ENCODE measurements around the gene PRELP. TPM values are rescaled to one million over a fixed set of nuclear protein-coding genes. Genes with fewer than 3 reads are reported as not detected.

The PRELP gene
- total and polyA plus RNA-seq, 11 donors: 3.6 to 61.9 (median 13.6) TPM

- intact Hi-C loops (cut with DNase I): loop anchor here in 1 of 10 donors (10.0 kb wide), 1 partner anchor 217 kb away; no protein-coding TSS in a partner anchor
- H3K4me1 ChIP-seq: peaks cover 0 to 46% (median 19%) of the 10 kb centered on the region in 12 donors
- no peaks in the 10 kb centered on the region for H3K9me3 ChIP-seq
- no peak for ATAC-seq
- no peak overlapping the region for H3K27ac ChIP-seq
- 73 to 80% (median 76%) methylated on average over 5 of the region's 5 CpGs for WGBS, 4 donors
- H3K4me3 ChIP-seq: no peak overlapping the region
- no peaks in the 10 kb centered on the region for H3K36me3 ChIP-seq
- no peak for DNase-seq
- no peak for TF ChIP-seq CTCF (IDR thresholded peaks at IDR 0.05)
- no peak for TF ChIP-seq POLR2A (IDR thresholded peaks at IDR 0.05)
- peaks cover 0 to 5% (median 0%) of the 10 kb centered on the region in 9 donors for H3K27me3 ChIP-seq
Measured at GRCh38 chr1:203461717-203462116, 13.9 kb upstream of the PRELP start.

GRCh38 chr1:203462143-203462542 is 13.5 kb upstream of the PRELP start:
- Histone ChIP-seq H3K4me3 (no peak overlapping the region), H3K27me3 (peaks cover 0 to 5% (median 0%) of the 10 kb centered on the region in 9 donors), H3K9me3 (no peaks in the 10 kb centered on the region), H3K36me3 (no peaks in the 10 kb centered on the region), H3K27ac (peak overlapping the region in 1 of 12 donors; percentile 89), H3K4me1 (peaks cover 0 to 50% (median 23%) of the 10 kb centered on the region in 12 donors)
- 93 to 100% (median 99%) methylated on average over 1 of the region's 1 CpG for WGBS, 4 donors
- intact Hi-C loops (cut with DNase I): loop anchor here in 1 of 10 donors (10.0 kb wide), 1 partner anchor 217 kb away; no protein-coding TSS in a partner anchor
- no peak for DNase-seq
- TF ChIP-seq CTCF (IDR thresholded peaks at IDR 0.05) (no peak), POLR2A (IDR thresholded peaks at IDR 0.05) (no peak)
- no peak for ATAC-seq

- intact Hi-C loops (cut with DNase I): loop anchor here in 1 of 10 donors (10.0 kb wide), 1 partner anchor 218 kb away; no protein-coding TSS in a partner anchor
- TF ChIP-seq POLR2A (IDR thresholded peaks at IDR 0.05) (no peak), CTCF (IDR thresholded peaks at IDR 0.05) (no peak)
- Histone ChIP-seq H3K9me3 (no peaks in the 10 kb centered on the region), H3K4me1 (peaks cover 0 to 57% (median 26%) of the 10 kb centered on the region in 12 donors), H3K27ac (peak overlapping the region in 6 of 12 donors; percentile 2 to 89 (median 70)), H3K27me3 (peaks cover 0 to 3% (median 0%) of the 10 kb centered on the region in 9 donors), H3K36me3 (no peaks in the 10 kb centered on the region), H3K4me3 (no peak overlapping the region)
- 89 to 95% (median 91%) methylated on average over 6 of the region's 6 CpGs for WGBS, 4 donors
- no peak for DNase-seq
- peak in 1 of 4 donors; percentile 64 for ATAC-seq
Measured at GRCh38 chr1:203462878-203463277, 12.7 kb upstream of the PRELP start.

- intact Hi-C loops (cut with DNase I): loop anchor here in 1 of 10 donors (10.0 kb wide), 1 partner anchor 219 kb away; no protein-coding TSS in a partner anchor
- no peak for DNase-seq
- Histone ChIP-seq H3K27ac (peak overlapping the region in 10 of 12 donors; percentile 2 to 89 (median 72)), H3K36me3 (no peaks in the 10 kb centered on the region), H3K4me3 (peak overlapping the region in 1 of 12 donors; percentile 6), H3K27me3 (no peaks in the 10 kb centered on the region), H3K9me3 (no peaks in the 10 kb centered on the region), H3K4me1 (peaks cover 0 to 57% (median 27%) of the 10 kb centered on the region in 12 donors)
- WGBS, 4 donors: 70 to 81% (median 77%) methylated on average over 7 of the region's 7 CpGs
- ATAC-seq: peak; percentile 10 to 72 (median 44)
- TF ChIP-seq CTCF (IDR thresholded peaks at IDR 0.05) (no peak), POLR2A (IDR thresholded peaks at IDR 0.05) (no peak)
Measured at GRCh38 chr1:203463469-203464062, 12.0 kb upstream of the PRELP start.
